ENCODE results near the gene EIF2AK3. TPM values are rescaled to one million over a fixed set of nuclear protein-coding genes. Genes with fewer than 3 reads are reported as not detected.
A peak's percentile ranks its signal among the peaks of the same experiment; 100 is the strongest.

Gene EIF2AK3
- total and polyA plus RNA-seq, 2 of the 8 experiments (the other 6 are each of a cell fraction or from before 2014, with no cell fraction given) = 5.8 to 22.8 TPM

GRCh38 chr2:88638743-88639142 lies 11.5 kb upstream of the EIF2AK3 start:
- DNase-seq (ENCODE audit: low read depth in 1 of 2, low spot score in 2 of 2) = no peak
- CTCF ChIA-PET (ENCODE audit: partially characterized antibody) = interaction anchor here (1.5 kb wide), 1 partner anchor 33 kb away, joined by 5 read pairs; no protein-coding TSS in a partner anchor
- no peak for TF ChIP-seq POLR2AphosphoS5 (IDR thresholded peaks at IDR 0.05; ENCODE audit: low read depth, low read length)
- TF ChIP-seq RXRA (IDR thresholded peaks at IDR 0.05; ENCODE audit: insufficient read depth, low read depth, low read length) = no peak
- TF ChIP-seq JUND (IDR thresholded peaks at IDR 0.05; ENCODE audit: low read length) = no peak
- TF ChIP-seq TAF1 (IDR thresholded peaks at IDR 0.05; ENCODE audit: low read depth, low read length) = no peak
- no peak for TF ChIP-seq EGR1 (IDR thresholded peaks at IDR 0.05; ENCODE audit: borderline replicate concordance, low read depth, low read length)
- TF ChIP-seq SIN3A (conservative IDR thresholded peaks at IDR 0.05 in 1 of 2, IDR thresholded peaks at IDR 0.05 in 1 of 2; ENCODE audit: low read depth in 1 of 2, low read length in 2 of 2) = no peak
- TF ChIP-seq YY1 (IDR thresholded peaks at IDR 0.05; ENCODE audit: low read depth, low read length) = no peak
- no peak for TF ChIP-seq GABPA (IDR thresholded peaks at IDR 0.05; ENCODE audit: borderline replicate concordance, insufficient read depth, low read length)
- no peak for TF ChIP-seq CTCF (IDR thresholded peaks at IDR 0.05; ENCODE audit: control extremely low read depth in 1 of 3, insufficient read depth in 1 of 3, low read depth in 1 of 3, low read length in 3 of 3)
- TF ChIP-seq CBX5 (IDR thresholded peaks at IDR 0.05; ENCODE audit: low read depth, low read length) = no peak
- TF ChIP-seq PHF8 (conservative IDR thresholded peaks at IDR 0.05; ENCODE audit: low read depth, low read length) = no peak
- no peak for TF ChIP-seq SP4 (IDR thresholded peaks at IDR 0.05; ENCODE audit: low read length)
- TF ChIP-seq POLR2A (IDR thresholded peaks at IDR 0.05; ENCODE audit: control extremely low read depth in 1 of 2, low read depth in 2 of 2, low read length in 2 of 2) = no peak

More at GRCh38 chr2:88638743-88639142, 11.5 kb upstream of the EIF2AK3 start:
- Histone ChIP-seq H3K18ac (ENCODE audit: extremely low read depth, low read length) (no peak overlapping the region), H3K27ac (ENCODE audit: low read depth, low read length) (no peak overlapping the region), H4K91ac (replicated peaks; ENCODE audit: insufficient read length, low read length) (no peak overlapping the region), H2BK12ac (ENCODE audit: low read depth, low read length) (no peak overlapping the region), H4K5ac (ENCODE audit: insufficient read length, low read depth, low read length) (no peak overlapping the region), H2BK15ac (ENCODE audit: low read length) (no peak overlapping the region), H3K23ac (ENCODE audit: insufficient read length) (no peak overlapping the region), H3K23me2 (ENCODE audit: low read depth, low read length) (no peaks in the 10 kb centered on the region), H3K79me2 (ENCODE audit: control insufficient read depth in 1 of 2, insufficient read depth in 2 of 2, low read length in 2 of 2) (no peaks in the 10 kb centered on the region), H2BK5ac (ENCODE audit: low read depth, low read length) (no peak overlapping the region), H2AK5ac (ENCODE audit: low read depth, low read length) (no peak overlapping the region), H3K4me2 (ENCODE audit: insufficient read depth in 1 of 2, low read depth in 2 of 2, low read length in 2 of 2) (no peak overlapping the region), H2BK120ac (replicated peaks; ENCODE audit: low read depth, low read length) (no peak overlapping the region), H3K14ac (ENCODE audit: insufficient read length) (no peak overlapping the region), H3K79me1 (ENCODE audit: low read depth, low read length) (no peaks in the 10 kb centered on the region), H3K4ac (replicated peaks; ENCODE audit: insufficient read length, low read depth, low read length) (no peak overlapping the region), H4K20me1 (replicated peaks in 1 of 2; ENCODE audit: control insufficient read depth in 1 of 2, insufficient read depth in 2 of 2, low read length in 2 of 2) (no peaks in the 10 kb centered on the region), H3K56ac (replicated peaks; ENCODE audit: insufficient read length, low read depth, low read length) (no peak overlapping the region), H4K8ac (ENCODE audit: extremely low read depth, insufficient read depth, low read length) (no peak overlapping the region), H3K9me3 (ENCODE audit: insufficient read depth in 2 of 2, low read depth in 1 of 2, low read length in 1 of 2) (no peaks in the 10 kb centered on the region), H3K4me1 (replicated peaks in 1 of 4; ENCODE audit: control insufficient read depth in 3 of 4, insufficient read depth in 4 of 4, low read length in 3 of 4) (peaks cover 2 to 4% (median 3%) of the 10 kb centered on the region in 4 experiments; a peak in 4 of 7 replicates), H2AFZ (ENCODE audit: low read length) (no peak overlapping the region), H3K27me3 (replicated peaks in 1 of 4; ENCODE audit: control insufficient read depth in 3 of 4, extremely low read depth in 1 of 4, insufficient read depth in 3 of 4, low read length in 3 of 4) (no peaks in the 10 kb centered on the region), H2BK20ac (ENCODE audit: low read length) (no peak overlapping the region), H3K9ac (replicated peaks in 1 of 4; ENCODE audit: extremely low read depth in 1 of 4, low read depth in 3 of 4, low read length in 3 of 4) (no peak overlapping the region), H3K36me3 (ENCODE audit: control insufficient read depth in 2 of 4, insufficient read depth in 4 of 4, low read length in 3 of 4) (no peaks in the 10 kb centered on the region; a peak in 1 of 8 replicates), H3K4me3 (ENCODE audit: extremely low read depth in 1 of 4, insufficient read depth in 2 of 4, low read depth in 3 of 4, low read length in 4 of 4) (no peak overlapping the region)
- WGBS, 2 experiments (ENCODE audit: extremely low coverage in 1 of 2, insufficient coverage in 1 of 2, insufficient read length in 1 of 2, insufficient replicate concordance in 2 of 2, low coverage in 1 of 2, low lambda C conversion rate in 2 of 2, missing lambda C conversion rate in 1 of 2) = 87% methylated on average over 3 of the region's 3 CpGs; no CpG with 5 or more reads in 1 of the 2 experiments
- peak; percentile 42 for FAIRE-seq
- POLR2A ChIA-PET (ENCODE audit: partially characterized antibody) = interaction anchor here (1.4 kb wide), 1 partner anchor 11 kb away, joined by 6 read pairs; the partner anchor contains the start of gene EIF2AK3

All from H1 (cell line).